Liver (tissue), 9 donors: ENCODE data around the gene KIF24. TPM values are rescaled to one million over a fixed set of nuclear protein-coding genes. Genes with fewer than 3 reads are reported as not detected.

Experiments
- DNase-seq: peaks from one replicate; pipeline ENCODE4 v3.0.0-alpha.2; 2017; ENCODE audit warnings: low spot score
- H3K27ac ChIP-seq, 2 donors: one replicate each; pipeline ENCODE4 v1.7.0; 2013; ENCODE audit warnings: inconsistent platforms in 2 of 2, low read length in 2 of 2, control low read depth in 1 of 2, low read depth in 1 of 2, mild to moderate bottlenecking in 1 of 2
- H3K27me3 ChIP-seq, 4 donors: one replicate each; pipeline versions ENCODE4 v1.6.1 to v1.7.0; 2013; ENCODE audit warnings: low read length in 3 of 4, inconsistent platforms in 1 of 4, mild to moderate bottlenecking in 1 of 4, moderate library complexity in 1 of 4; ENCODE audit not compliant: control insufficient read depth in 4 of 4, insufficient read depth in 4 of 4
- H3K36me3 ChIP-seq, 4 donors: one replicate each; pipeline versions ENCODE4 v1.6.1 to v1.7.0; 2013; ENCODE audit warnings: low read length in 3 of 4, mild to moderate bottlenecking in 3 of 4, low read depth in 1 of 4, moderate library complexity in 1 of 4; ENCODE audit not compliant: control insufficient read depth in 4 of 4, insufficient read depth in 3 of 4
- H3K4me1 ChIP-seq, 4 donors: one replicate each; pipeline versions ENCODE4 v1.6.1 to v1.7.0; 2013; ENCODE audit warnings: low read length in 3 of 4, mild to moderate bottlenecking in 3 of 4, moderate library complexity in 1 of 4; ENCODE audit not compliant: control insufficient read depth in 4 of 4, insufficient read depth in 4 of 4
- H3K4me3 ChIP-seq, 3 donors: one replicate each; pipeline versions ENCODE4 v1.6.1 to v1.7.0; 2013; ENCODE audit warnings: low read length in 3 of 3, control low read depth in 1 of 3, low read depth in 1 of 3, mild to moderate bottlenecking in 1 of 3
- H3K9ac ChIP-seq, 2 donors: one replicate each; pipeline ENCODE4 v1.7.0; 2013; ENCODE audit warnings: low read length in 2 of 2, mild to moderate bottlenecking in 2 of 2, moderate library complexity in 2 of 2, control low read depth in 1 of 2, low read depth in 1 of 2
- H3K9me3 ChIP-seq, 4 donors: one replicate each; pipeline versions ENCODE4 v1.6.1 to v1.7.0; 2013; ENCODE audit warnings: low read length in 3 of 4; ENCODE audit not compliant: control insufficient read depth in 4 of 4
- EGR1 ChIP-seq, 2 donors: IDR thresholded peaks; 2 replicates each; pipeline ENCODE4 v1.6.1; 2016 to 2018; ENCODE audit warnings: antibody characterized with exemption in 2 of 2, low read depth in 2 of 2
- FOXA1 ChIP-seq: IDR thresholded peaks from 2 replicates; pipeline ENCODE4 v1.6.1; 2016; ENCODE audit warnings: antibody characterized with exemption
- FOXA2 ChIP-seq: IDR thresholded peaks from 2 replicates; pipeline ENCODE4 v1.6.1; 2016; ENCODE audit warnings: antibody characterized with exemption
- GABPA ChIP-seq, 2 donors: IDR thresholded peaks in 1 of 2; conservative IDR thresholded peaks in 1 of 2; 2 replicates each; pipeline ENCODE4 v1.6.1; 2016; ENCODE audit warnings: antibody characterized with exemption in 2 of 2, mild to moderate bottlenecking in 1 of 2, moderate library complexity in 1 of 2
- HNF4A ChIP-seq, 2 donors: conservative IDR thresholded peaks; 2 replicates each; pipeline ENCODE4 v1.6.1; 2016; ENCODE audit warnings: antibody characterized with exemption in 2 of 2, mild to moderate bottlenecking in 2 of 2
- HNF4G ChIP-seq: IDR thresholded peaks from 2 replicates; pipeline ENCODE4 v1.6.1; 2016; ENCODE audit warnings: antibody characterized with exemption
- JUND ChIP-seq, 2 donors: IDR thresholded peaks; 2 replicates each; pipeline ENCODE4 v1.6.1; 2016; ENCODE audit warnings: antibody characterized with exemption in 2 of 2
- NR2F2 ChIP-seq: IDR thresholded peaks from 2 replicates; pipeline ENCODE4 v1.6.1; 2016; ENCODE audit warnings: antibody characterized with exemption
- RAD21 ChIP-seq, 2 donors: IDR thresholded peaks; 2 replicates each; pipeline ENCODE4 v1.6.1; 2016; ENCODE audit warnings: antibody characterized with exemption in 2 of 2, mild to moderate bottlenecking in 2 of 2
- RXRA ChIP-seq, 2 donors: IDR thresholded peaks; 2 replicates each; pipeline ENCODE4 v1.6.1; 2017 to 2018; ENCODE audit warnings: antibody characterized with exemption in 2 of 2, mild to moderate bottlenecking in 1 of 2
- SP1 ChIP-seq: IDR thresholded peaks from 2 replicates; pipeline ENCODE4 v1.6.1; 2018; ENCODE audit warnings: antibody characterized with exemption, mild to moderate bottlenecking
- TAF1 ChIP-seq: conservative IDR thresholded peaks from 2 replicates; pipeline ENCODE4 v1.6.1; 2016; ENCODE audit warnings: antibody characterized with exemption, mild to moderate bottlenecking
- YY1 ChIP-seq: IDR thresholded peaks from 2 replicates; pipeline ENCODE4 v1.6.1; 2016; ENCODE audit warnings: antibody characterized with exemption, mild to moderate bottlenecking
- WGBS: extraction: QIAGEN DNeasy Blood & Tissue Kit; methylation state at CpG from one replicate; pipeline ENCODE4 v1.1.7; 2013; 5-methylcytosine and 5-hydroxymethylcytosine counted together
- polyA plus RNA-seq, 2 donors: library from polyadenylated mRNA; stranded (reverse) in 1 of 2; unstranded in 1 of 2; fragments of 200-250 nt in 1 of 2; fragments of >200 nt in 1 of 2; fragmentation: Nextera tagmentation in 1 of 2; extraction: Ambion mirVana in 1 of 2; gene quantifications; one replicate each; pipeline versions ENCODE4 v1.2.1 to v1.2.3, GENCODE V29; 2013 to 2015
- total RNA-seq, 2 donors: library from RNA; depleted of rRNA; stranded (reverse); fragments of >200 nt; gene quantifications; one replicate each; pipeline ENCODE4 v1.2.3, GENCODE V29; 2014
- TF ChIP-seq, protein P1 (sequence below): fragments of 150-350 bp; IDR thresholded peaks from 2 replicates; pipeline ENCODE4 v1.5.1; 2017; ENCODE audit warnings: improper control_type of control experiment, low read depth, low read length; ENCODE audit not compliant: missing input control
- TF ChIP-seq, protein P2 (sequence below): IDR thresholded peaks from 2 replicates; pipeline ENCODE4 v1.6.1; 2016; ENCODE audit warnings: antibody characterized with exemption
- TF ChIP-seq, protein P3 (sequence below): IDR thresholded peaks from 2 replicates; pipeline ENCODE4 v1.6.1; 2016; ENCODE audit warnings: antibody characterized with exemption, mild to moderate bottlenecking
- TF ChIP-seq, protein P4 (sequence below): IDR thresholded peaks from 2 replicates; pipeline ENCODE4 v1.6.1; 2016; ENCODE audit warnings: antibody characterized with exemption
- donor health status: healthy.
- donor health status: healthy.
- donor health status: healthy.
- donor health status: healthy.
- donor health status: healthy.

Gene KIF24
- total and polyA plus RNA-seq, 4 donors: 0.13 to 4.1 (median 0.20) TPM

DNA sequence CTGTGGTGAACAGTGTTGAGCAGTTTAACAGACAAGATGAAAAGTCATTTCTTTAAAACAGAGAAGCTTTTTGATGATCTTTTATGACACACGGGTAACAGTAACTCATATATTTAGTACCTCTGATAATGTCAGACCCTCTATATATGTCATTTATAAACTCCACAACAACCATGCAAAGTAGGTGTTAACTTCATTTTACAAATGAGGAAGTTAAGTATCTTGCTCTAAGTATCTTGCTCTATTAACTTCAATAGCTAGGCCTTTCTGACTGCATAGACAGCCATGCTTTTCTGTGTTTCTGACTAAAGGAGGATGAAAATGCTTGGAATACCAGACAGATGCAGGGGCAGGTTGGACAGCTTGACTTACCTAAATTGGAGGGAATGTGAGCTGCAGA, 2.1 kb upstream of the KIF24 start (continued):
- TF ChIP-seq, protein P1, sequence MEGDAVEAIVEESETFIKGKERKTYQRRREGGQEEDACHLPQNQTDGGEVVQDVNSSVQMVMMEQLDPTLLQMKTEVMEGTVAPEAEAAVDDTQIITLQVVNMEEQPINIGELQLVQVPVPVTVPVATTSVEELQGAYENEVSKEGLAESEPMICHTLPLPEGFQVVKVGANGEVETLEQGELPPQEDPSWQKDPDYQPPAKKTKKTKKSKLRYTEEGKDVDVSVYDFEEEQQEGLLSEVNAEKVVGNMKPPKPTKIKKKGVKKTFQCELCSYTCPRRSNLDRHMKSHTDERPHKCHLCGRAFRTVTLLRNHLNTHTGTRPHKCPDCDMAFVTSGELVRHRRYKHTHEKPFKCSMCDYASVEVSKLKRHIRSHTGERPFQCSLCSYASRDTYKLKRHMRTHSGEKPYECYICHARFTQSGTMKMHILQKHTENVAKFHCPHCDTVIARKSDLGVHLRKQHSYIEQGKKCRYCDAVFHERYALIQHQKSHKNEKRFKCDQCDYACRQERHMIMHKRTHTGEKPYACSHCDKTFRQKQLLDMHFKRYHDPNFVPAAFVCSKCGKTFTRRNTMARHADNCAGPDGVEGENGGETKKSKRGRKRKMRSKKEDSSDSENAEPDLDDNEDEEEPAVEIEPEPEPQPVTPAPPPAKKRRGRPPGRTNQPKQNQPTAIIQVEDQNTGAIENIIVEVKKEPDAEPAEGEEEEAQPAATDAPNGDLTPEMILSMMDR: no peak

DNA sequence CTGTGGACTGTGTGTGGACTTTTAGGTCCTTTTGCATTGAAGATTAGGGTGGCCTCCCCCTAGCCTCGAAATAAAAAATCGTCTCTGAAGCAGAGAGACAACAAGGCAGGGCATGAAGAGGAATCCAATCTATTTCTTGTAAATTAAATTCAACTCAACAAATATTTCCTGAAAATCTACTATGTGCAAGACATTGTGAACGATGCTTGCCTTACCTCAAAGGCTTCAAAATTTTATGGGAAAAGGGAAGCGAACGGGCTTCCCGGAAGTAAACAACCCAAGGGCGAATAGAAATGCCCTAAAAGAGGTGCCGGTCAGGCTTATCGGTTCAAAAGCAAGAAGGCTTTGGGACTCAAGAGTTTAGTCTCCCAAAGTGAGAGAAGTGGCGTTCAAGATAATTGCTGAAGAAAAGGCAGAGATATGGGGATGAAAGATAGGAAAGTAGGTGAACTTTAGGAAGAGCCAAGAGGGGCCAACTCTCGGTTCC, 525 bp downstream of the KIF24 start:
- no peak overlapping the region for H3K9ac ChIP-seq
- no peak for DNase-seq
- WGBS: 10% methylated on average over 11 of the region's 11 CpGs
- H3K36me3 ChIP-seq: no peaks in the 10 kb centered on the region
- H3K4me3 ChIP-seq: peak overlapping the region; percentile 58 to 71 (median 60)
- H3K9me3 ChIP-seq: no peaks in the 10 kb centered on the region
- TF ChIP-seq RXRA (IDR thresholded peaks at IDR 0.05): no peak
- no peak for TF ChIP-seq RAD21 (IDR thresholded peaks at IDR 0.05)
- no peak for TF ChIP-seq YY1
- no peak for TF ChIP-seq TAF1
- TF ChIP-seq FOXA2: no peak
- no peak for TF ChIP-seq HNF4G
- TF ChIP-seq, protein P2, sequence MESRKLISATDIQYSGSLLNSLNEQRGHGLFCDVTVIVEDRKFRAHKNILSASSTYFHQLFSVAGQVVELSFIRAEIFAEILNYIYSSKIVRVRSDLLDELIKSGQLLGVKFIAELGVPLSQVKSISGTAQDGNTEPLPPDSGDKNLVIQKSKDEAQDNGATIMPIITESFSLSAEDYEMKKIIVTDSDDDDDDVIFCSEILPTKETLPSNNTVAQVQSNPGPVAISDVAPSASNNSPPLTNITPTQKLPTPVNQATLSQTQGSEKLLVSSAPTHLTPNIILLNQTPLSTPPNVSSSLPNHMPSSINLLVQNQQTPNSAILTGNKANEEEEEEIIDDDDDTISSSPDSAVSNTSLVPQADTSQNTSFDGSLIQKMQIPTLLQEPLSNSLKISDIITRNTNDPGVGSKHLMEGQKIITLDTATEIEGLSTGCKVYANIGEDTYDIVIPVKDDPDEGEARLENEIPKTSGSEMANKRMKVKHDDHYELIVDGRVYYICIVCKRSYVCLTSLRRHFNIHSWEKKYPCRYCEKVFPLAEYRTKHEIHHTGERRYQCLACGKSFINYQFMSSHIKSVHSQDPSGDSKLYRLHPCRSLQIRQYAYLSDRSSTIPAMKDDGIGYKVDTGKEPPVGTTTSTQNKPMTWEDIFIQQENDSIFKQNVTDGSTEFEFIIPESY: no peak
- TF ChIP-seq, protein P3, sequence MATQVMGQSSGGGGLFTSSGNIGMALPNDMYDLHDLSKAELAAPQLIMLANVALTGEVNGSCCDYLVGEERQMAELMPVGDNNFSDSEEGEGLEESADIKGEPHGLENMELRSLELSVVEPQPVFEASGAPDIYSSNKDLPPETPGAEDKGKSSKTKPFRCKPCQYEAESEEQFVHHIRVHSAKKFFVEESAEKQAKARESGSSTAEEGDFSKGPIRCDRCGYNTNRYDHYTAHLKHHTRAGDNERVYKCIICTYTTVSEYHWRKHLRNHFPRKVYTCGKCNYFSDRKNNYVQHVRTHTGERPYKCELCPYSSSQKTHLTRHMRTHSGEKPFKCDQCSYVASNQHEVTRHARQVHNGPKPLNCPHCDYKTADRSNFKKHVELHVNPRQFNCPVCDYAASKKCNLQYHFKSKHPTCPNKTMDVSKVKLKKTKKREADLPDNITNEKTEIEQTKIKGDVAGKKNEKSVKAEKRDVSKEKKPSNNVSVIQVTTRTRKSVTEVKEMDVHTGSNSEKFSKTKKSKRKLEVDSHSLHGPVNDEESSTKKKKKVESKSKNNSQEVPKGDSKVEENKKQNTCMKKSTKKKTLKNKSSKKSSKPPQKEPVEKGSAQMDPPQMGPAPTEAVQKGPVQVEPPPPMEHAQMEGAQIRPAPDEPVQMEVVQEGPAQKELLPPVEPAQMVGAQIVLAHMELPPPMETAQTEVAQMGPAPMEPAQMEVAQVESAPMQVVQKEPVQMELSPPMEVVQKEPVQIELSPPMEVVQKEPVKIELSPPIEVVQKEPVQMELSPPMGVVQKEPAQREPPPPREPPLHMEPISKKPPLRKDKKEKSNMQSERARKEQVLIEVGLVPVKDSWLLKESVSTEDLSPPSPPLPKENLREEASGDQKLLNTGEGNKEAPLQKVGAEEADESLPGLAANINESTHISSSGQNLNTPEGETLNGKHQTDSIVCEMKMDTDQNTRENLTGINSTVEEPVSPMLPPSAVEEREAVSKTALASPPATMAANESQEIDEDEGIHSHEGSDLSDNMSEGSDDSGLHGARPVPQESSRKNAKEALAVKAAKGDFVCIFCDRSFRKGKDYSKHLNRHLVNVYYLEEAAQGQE: no peak
- TF ChIP-seq NR2F2: no peak
- no peak for TF ChIP-seq GABPA (IDR thresholded peaks at IDR 0.05 in 1 of 2, conservative IDR thresholded peaks at IDR 0.05 in 1 of 2)
- peaks cover 2 to 30% (median 20%) of the 10 kb centered on the region in 4 donors for H3K4me1 ChIP-seq
- H3K27ac ChIP-seq: peak overlapping the region; percentile 6 to 49
- no peaks in the 10 kb centered on the region for H3K27me3 ChIP-seq

DNA sequence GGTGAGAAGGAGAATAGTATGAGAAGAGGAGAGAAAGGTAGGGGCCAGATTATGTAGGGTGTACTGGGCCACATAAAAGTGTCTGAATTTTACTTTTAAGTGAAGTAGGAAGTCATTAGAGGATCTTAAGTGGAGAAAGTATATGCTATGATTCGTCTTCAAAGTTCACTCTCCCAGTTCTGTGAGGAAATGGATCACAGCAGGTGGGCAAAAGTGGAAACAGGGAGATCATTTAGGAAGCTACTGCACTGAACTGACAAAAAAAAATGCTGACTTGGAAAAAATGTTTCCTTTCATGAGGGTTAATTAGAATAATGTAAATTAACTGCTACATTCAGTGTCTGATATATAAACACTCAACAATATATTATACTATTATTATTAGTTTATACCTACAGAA, 2.4 kb downstream of the KIF24 start:
- no peak overlapping the region for H3K4me3 ChIP-seq
- TF ChIP-seq, protein P2: no peak
- TF ChIP-seq FOXA2: no peak
- no peak for TF ChIP-seq JUND (IDR thresholded peaks at IDR 0.05)
- TF ChIP-seq HNF4A (conservative IDR thresholded peaks at IDR 0.05): no peak
- no peak for TF ChIP-seq RXRA (IDR thresholded peaks at IDR 0.05)
- TF ChIP-seq YY1: no peak
- no peak for TF ChIP-seq HNF4G
- TF ChIP-seq, protein P4, sequence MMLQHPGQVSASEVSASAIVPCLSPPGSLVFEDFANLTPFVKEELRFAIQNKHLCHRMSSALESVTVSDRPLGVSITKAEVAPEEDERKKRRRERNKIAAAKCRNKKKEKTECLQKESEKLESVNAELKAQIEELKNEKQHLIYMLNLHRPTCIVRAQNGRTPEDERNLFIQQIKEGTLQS: no peak
- TF ChIP-seq NR2F2: no peak
- no peak for TF ChIP-seq SP1
- TF ChIP-seq, protein P3: no peak
- TF ChIP-seq FOXA1: no peak
- TF ChIP-seq EGR1 (IDR thresholded peaks at IDR 0.05; ENCODE audit: low read depth in 2 of 2): no peak
- no peak for TF ChIP-seq TAF1

More for the DNA sequence above, 2.4 kb downstream of the KIF24 start:
- 88% methylated on average over 1 of the region's 1 CpG for WGBS
- Histone ChIP-seq H3K36me3 (no peaks in the 10 kb centered on the region), H3K9ac (no peak overlapping the region), H3K4me1 (peaks cover 2 to 13% (median 9%) of the 10 kb centered on the region in 4 donors), H3K27ac (no peak overlapping the region), H3K27me3 (no peaks in the 10 kb centered on the region), H3K9me3 (no peaks in the 10 kb centered on the region)
- DNase-seq: no peak
